Smooth muscle cell (in vitro differentiated cells): Measurements from ENCODE around the gene LARP1. TPM values are rescaled to one million over a fixed set of nuclear protein-coding genes. Genes with fewer than 3 reads are reported as not detected.
"Not testable (repeated sequence)": the region's sequence is repeated elsewhere in the genome, so short reads cannot be mapped to it uniquely, and the experiment has no call there.

Experiments used
- DNase-seq: peaks from one replicate; lab custom pipeline; 2025; ENCODE audit not compliant: unreplicated experiment; lab: John Stamatoyannopoulos, UW
- H2AFZ ChIP-seq: fragments of 200-600 bp; sonication (generic); 2 replicates; pipeline ENCODE4 v1.6.0; 2016; ENCODE audit warnings: antibody characterized with exemption, low read depth, mild to moderate bottlenecking
- H3F3A ChIP-seq: fragments of 200-600 bp; sonication (generic); 2 replicates; pipeline ENCODE4 v1.6.0; 2017; ENCODE audit warnings: antibody characterized with exemption, low read depth
- H3K27ac ChIP-seq: fragments of 200-600 bp; sonication (generic); 2 replicates; pipeline ENCODE4 v1.5.1; 2016; ENCODE audit warnings: low read depth, mild to moderate bottlenecking
- H3K27me3 ChIP-seq: fragments of 200-600 bp; sonication (generic); 2 replicates; pipeline ENCODE4 v1.6.1; 2016; ENCODE audit warnings: low read depth, mild to moderate bottlenecking
- H3K36me3 ChIP-seq: fragments of 200-600 bp; sonication (generic); 2 replicates; pipeline ENCODE4 v1.5.1; 2016; ENCODE audit warnings: low read depth
- H3K4me1 ChIP-seq: fragments of 200-600 bp; sonication (generic); 2 replicates; pipeline ENCODE4 v1.5.1; 2016; ENCODE audit warnings: low read depth
- H3K4me2 ChIP-seq: fragments of 200-600 bp; sonication (generic); 2 replicates; pipeline ENCODE4 v1.6.0; 2016; ENCODE audit warnings: mild to moderate bottlenecking
- H3K4me3 ChIP-seq: fragments of 200-600 bp; sonication (generic); 2 replicates; pipeline ENCODE4 v1.5.1; 2016; ENCODE audit warnings: mild to moderate bottlenecking
- H3K79me2 ChIP-seq: fragments of 200-600 bp; sonication (generic); 2 replicates; pipeline ENCODE4 v1.6.0; 2016; ENCODE audit warnings: low read depth, mild to moderate bottlenecking
- H3K9ac ChIP-seq: fragments of 200-600 bp; sonication (generic); 2 replicates; pipeline ENCODE4 v1.6.0; 2016; ENCODE audit warnings: low read depth
- H3K9me3 ChIP-seq: fragments of 200-600 bp; sonication (generic); replicated peaks from 2 replicates; pipeline ENCODE4 v1.5.1; 2016; ENCODE audit warnings: low read depth
- H4K20me1 ChIP-seq: fragments of 200-600 bp; sonication (generic); 2 replicates; pipeline ENCODE4 v1.6.0; 2016; ENCODE audit warnings: low read depth
- CTCF ChIP-seq: fragments of 200-600 bp; sonication (generic); IDR thresholded peaks from 2 replicates; pipeline ENCODE4 v1.5.1; 2017; ENCODE audit warnings: borderline replicate concordance, mild to moderate bottlenecking, antibody characterized with exemption; ENCODE audit not compliant: insufficient read depth, poor library complexity, severe bottlenecking
- whole genome bisulfite sequencing: methylation state at CpG from one replicate; pipeline ENCODE4 v1.1.7; 2016; ENCODE audit warnings: low lambda C conversion rate; 5-methylcytosine and 5-hydroxymethylcytosine counted together
- polyA plus RNA-seq: library from polyadenylated mRNA; unstranded; fragments of >200 nt; fragmentation: Nextera tagmentation; extraction: Ambion mirVana; gene quantifications from 2 replicates; pipeline ENCODE4 v1.2.1, GENCODE V29; 2016
- total RNA-seq: library from RNA; depleted of rRNA; stranded (reverse); fragments of >200 nt; gene quantifications from 2 replicates; pipeline ENCODE4 v1.2.3, GENCODE V29; 2014

LARP1 gene
- total and polyA plus RNA-seq, 2 experiments from 2014 or later: 31.3 to 44.9 TPM

DNA sequence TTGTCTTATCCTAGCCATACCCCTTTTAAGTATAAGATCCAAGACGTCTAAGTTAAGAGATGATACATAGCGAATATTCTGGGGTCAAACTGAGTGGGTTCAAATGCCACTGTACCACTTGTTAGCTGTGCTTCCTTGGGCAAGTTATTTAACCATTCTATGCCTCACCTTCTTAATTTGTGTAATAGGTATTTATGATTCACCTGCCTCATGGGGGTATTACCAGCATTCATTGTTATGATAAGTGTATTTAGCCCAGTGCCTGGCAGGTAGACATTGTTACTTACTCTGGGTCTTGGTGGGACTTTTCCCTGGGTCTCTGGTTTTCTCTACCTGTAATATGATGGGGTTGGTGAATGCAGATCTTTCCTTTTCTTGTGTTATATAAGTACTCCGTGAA is 3.8 kb downstream of the LARP1 start:
- Histone ChIP-seq H3K9me3 (no peaks in the 10 kb centered on the region), H2AFZ (no peak overlapping the region), H3K27ac (peak overlapping the region; percentile 32), H3K9ac (no peak overlapping the region), H3K27me3 (no peaks in the 10 kb centered on the region), H3K4me2 (peak overlapping the region; percentile 79), H3K36me3 (no peaks in the 10 kb centered on the region), H3K79me2 (peaks cover 85% of the 10 kb centered on the region), H3K4me3 (no peak overlapping the region), H3K4me1 (peaks cover 22% of the 10 kb centered on the region), H4K20me1 (peaks cover 69% of the 10 kb centered on the region), H3F3A (peaks cover 7% of the 10 kb centered on the region)
- no peak for TF ChIP-seq CTCF
- DNase-seq: no peak
- 44% methylated on average over 3 of the region's 3 CpGs for WGBS

DNA sequence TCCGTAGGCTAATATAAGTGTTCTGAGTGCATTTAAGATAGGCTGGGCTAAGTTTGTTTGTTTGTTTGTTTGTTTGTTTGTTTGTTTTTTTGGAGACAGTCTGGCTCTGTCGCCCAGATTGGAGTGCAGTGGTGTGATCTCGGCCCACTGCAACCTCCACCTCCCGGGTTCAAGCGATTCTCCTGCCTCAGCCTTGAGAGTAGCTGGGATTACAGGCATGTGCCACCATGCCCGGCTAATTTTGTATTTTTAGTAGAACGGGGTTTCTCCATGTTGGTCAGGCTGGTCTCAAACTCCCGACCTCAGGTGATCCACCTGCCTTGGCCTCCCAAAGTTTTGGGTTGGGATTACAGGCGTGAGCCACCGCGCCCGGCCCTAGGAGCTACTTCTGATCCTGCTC is 4.7 kb downstream of the LARP1 start:
- peaks cover 78% of the 10 kb centered on the region for H4K20me1 ChIP-seq
- DNase-seq, H3K36me3 ChIP-seq, H3F3A ChIP-seq, H3K27me3 ChIP-seq, H3K27ac ChIP-seq, H3K4me3 ChIP-seq, H2AFZ ChIP-seq, H3K9me3 ChIP-seq, H3K4me2 ChIP-seq, H3K9ac ChIP-seq: not testable (repeated sequence)
- peaks cover 15% of the 10 kb centered on the region for H3K4me1 ChIP-seq
- 84% methylated on average over 12 of the region's 12 CpGs for WGBS
- peaks cover 94% of the 10 kb centered on the region for H3K79me2 ChIP-seq

- H4K20me1 ChIP-seq: peaks cover 92% of the 10 kb centered on the region
These were observed 6.0 kb downstream of the LARP1 start for GRCh38 chr5:154761046-154761736.

GRCh38 chr5:154762261-154762660 is 7.1 kb downstream of the LARP1 start:
- WGBS: 70% methylated on average over 1 of the region's 1 CpG
- TF ChIP-seq CTCF: no peak
- no peak overlapping the region for H3K27ac ChIP-seq

More at GRCh38 chr5:154761046-154761736, 6.0 kb downstream of the LARP1 start:
- Histone ChIP-seq H3K36me3 (no peaks in the 10 kb centered on the region), H3K4me2 (no peak overlapping the region), H3K4me1 (peaks cover 15% of the 10 kb centered on the region), H3F3A (no peaks in the 10 kb centered on the region), H3K9ac (no peak overlapping the region), H3K9me3 (no peaks in the 10 kb centered on the region), H2AFZ (no peak overlapping the region), H3K79me2 (peaks cover 97% of the 10 kb centered on the region), H3K27me3 (no peaks in the 10 kb centered on the region), H3K4me3 (no peak overlapping the region), H3K27ac (no peak overlapping the region)
- DNase-seq: no peak
- 74% methylated on average over 5 of the region's 5 CpGs for WGBS
- TF ChIP-seq CTCF: no peak

More at GRCh38 chr5:154762261-154762660, 7.1 kb downstream of the LARP1 start:
- peaks cover 99% of the 10 kb centered on the region for H3K79me2 ChIP-seq
- H3K27me3 ChIP-seq: no peaks in the 10 kb centered on the region
- DNase-seq: no peak
- H3K9me3 ChIP-seq: no peaks in the 10 kb centered on the region
- peaks cover 3% of the 10 kb centered on the region for H3F3A ChIP-seq
- no peaks in the 10 kb centered on the region for H3K36me3 ChIP-seq
- no peak overlapping the region for H3K4me3 ChIP-seq
- peaks cover 15% of the 10 kb centered on the region for H3K4me1 ChIP-seq
- H3K4me2 ChIP-seq: no peak overlapping the region
- H4K20me1 ChIP-seq: peaks cover 99% of the 10 kb centered on the region
- no peak overlapping the region for H3K9ac ChIP-seq
- H2AFZ ChIP-seq: no peak overlapping the region
